A549 (cell line): Measurements from ENCODE around the gene PCDHB7. TPM values are rescaled to one million over a fixed set of nuclear protein-coding genes. Genes with fewer than 3 reads are reported as not detected.
"Not testable (repeated sequence)": the region's sequence is repeated elsewhere in the genome, so short reads cannot be mapped to it uniquely, and the experiment has no call there.

Source experiments
- ATAC-seq, 2 experiments: fragments of 200-7000 bp in 1 of 2; fragments of >200 bp in 1 of 2; cut with Nextera tagmentation in 1 of 2; cut with Tn5 transposase in 1 of 2; 3 replicates each; pipeline versions ENCODE4 v1.8.0 to v1.9.1; 2018 to 2020; ENCODE audit warnings: mild to moderate bottlenecking in 1 of 2, moderate library complexity in 1 of 2
- CTCF ChIA-PET: fragments of 300-600 bp; sonication (Branson Sonifier 250); formaldehyde crosslinking; extraction: SDS; loops from one replicate; lab custom pipeline; 2021; ENCODE audit warnings: antibody characterized with exemption, inconsistent platforms; lab: Yijun Ruan, JAX
- POLR2A ChIA-PET: fragments of 350-600 bp; formaldehyde crosslinking; extraction: SDS; loops from one replicate; lab custom pipeline; 2021; ENCODE audit warnings: antibody characterized with exemption, inconsistent platforms; lab: Yijun Ruan, JAX
- DNase-seq, 2 experiments: peaks; one replicate each; pipeline versions ENCODE4 v3.0.0 to v3.0.0-alpha.2; 2011 to 2016; ENCODE audit warnings: low read depth in 1 of 2, low spot score in 1 of 2
- FAIRE-seq: peaks from 2 replicates; lab custom pipeline; 2011; peaks lifted over from hg19 to GRCh38; lab: Jason Lieb, UNC
- H3K27ac ChIP-seq, 2 experiments: fragments of >200 bp; sonication (Bioruptor Twin); formaldehyde crosslinking; 3 replicates each; pipeline ENCODE4 v1.5.1; 2016 to 2017
- H3K4me1 ChIP-seq: fragments of >200 bp; sonication (Bioruptor Twin); formaldehyde crosslinking; 3 replicates; pipeline ENCODE4 v1.6.1; 2016
- H3K4me2 ChIP-seq: fragments of >200 bp; sonication (Bioruptor Twin); formaldehyde crosslinking; 3 replicates; pipeline ENCODE4 v1.6.1; 2016
- H3K4me3 ChIP-seq: fragments of >200 bp; sonication (Bioruptor Twin); formaldehyde crosslinking; 3 replicates; pipeline ENCODE4 v1.5.1; 2016
- H3K9me3 ChIP-seq: fragments of >200 bp; sonication (Bioruptor Twin); formaldehyde crosslinking; 3 replicates; pipeline ENCODE4 v1.6.1; 2016
- ESRRA ChIP-seq: fragments of 150-350 bp; IDR thresholded peaks from 2 replicates; pipeline ENCODE4 v1.6.1; 2014; ENCODE audit warnings: mild to moderate bottlenecking, low read length, borderline replicate concordance
- FOSL2 ChIP-seq, 2 experiments: fragments of 450-650 bp in 1 of 2; fragments of >200 bp in 1 of 2; sonication (Bioruptor Twin) in 1 of 2; formaldehyde crosslinking; IDR thresholded peaks; 2 replicates each; pipeline versions ENCODE4 v1.5.0 to v1.6.1; 2016 to 2020; ENCODE audit warnings: mild to moderate bottlenecking in 1 of 2, moderate library complexity in 1 of 2
- MAFK ChIP-seq: fragments of 450-650 bp; IDR thresholded peaks from 2 replicates; pipeline ENCODE4 v1.6.1; 2014; ENCODE audit not compliant: partially characterized antibody
- RAD21 ChIP-seq, 2 experiments: fragments of >200 bp in 1 of 2; sonication (Bioruptor Twin) in 1 of 2; formaldehyde crosslinking in 1 of 2; IDR thresholded peaks in 1 of 2; conservative IDR thresholded peaks in 1 of 2; 2 replicates in 1 of 2; 3 replicates in 1 of 2; pipeline ENCODE4 v1.6.1; 2012 to 2018; ENCODE audit warnings: inconsistent platforms in 1 of 2
- WGBS: methylation state at CpG from one replicate; pipeline ENCODE4 v1.1.6; 2017; ENCODE audit errors: missing lambda C conversion rate; 5-methylcytosine and 5-hydroxymethylcytosine counted together
- polyA plus RNA-seq, 4 experiments: library from polyadenylated mRNA; depleted of rRNA in 3 of 4; stranded (reverse); fragments of >200 nt; fragmentation: RNase III in 1 of 4; extraction: RNeasy Plus Mini Kit Qiagen cat#74134 plus additional on column Dnase treatment in 1 of 4; gene quantifications; 2 replicates in 3 of 4; 3 replicates in 1 of 4; pipeline ENCODE4 v1.2.3, GENCODE V29; 2011 to 2017
- TF ChIP-seq, protein P1 (sequence below): fragments of >200 bp; sonication (Bioruptor Twin); formaldehyde crosslinking; IDR thresholded peaks from 3 replicates; pipeline ENCODE4 v1.5.1; 2016

The PCDHB7 gene
- polyA plus RNA-seq, 2 of the 4 experiments (the other 2 are of a cell fraction) = 0.03 to 0.08 TPM

DNA sequence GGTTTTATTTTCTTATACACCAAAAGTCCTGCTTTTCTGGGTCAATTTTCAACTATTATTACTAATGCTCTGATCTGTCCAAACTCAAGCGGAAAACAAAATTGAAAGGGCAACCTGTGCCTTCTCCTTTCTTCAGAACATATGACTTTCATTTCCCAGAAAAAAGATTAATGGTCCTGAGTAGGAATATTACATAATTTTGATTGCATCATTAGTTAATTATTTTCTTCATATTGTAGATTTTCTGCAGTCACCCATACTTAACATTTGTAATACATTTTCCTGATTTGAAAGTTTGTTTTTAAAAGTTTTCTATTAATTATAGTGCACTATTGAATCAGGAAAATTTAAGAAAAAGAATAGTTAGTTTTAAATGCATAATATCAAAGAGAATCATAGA is 3.5 kb downstream of the PCDHB7 start:
- peaks cover 18% of the 10 kb centered on the region; the same call in 2 of the 3 replicates for H3K9me3 ChIP-seq
- ATAC-seq = no peak
- no peak overlapping the region for H3K4me3 ChIP-seq
- no peak for TF ChIP-seq ESRRA
- TF ChIP-seq, protein P1, sequence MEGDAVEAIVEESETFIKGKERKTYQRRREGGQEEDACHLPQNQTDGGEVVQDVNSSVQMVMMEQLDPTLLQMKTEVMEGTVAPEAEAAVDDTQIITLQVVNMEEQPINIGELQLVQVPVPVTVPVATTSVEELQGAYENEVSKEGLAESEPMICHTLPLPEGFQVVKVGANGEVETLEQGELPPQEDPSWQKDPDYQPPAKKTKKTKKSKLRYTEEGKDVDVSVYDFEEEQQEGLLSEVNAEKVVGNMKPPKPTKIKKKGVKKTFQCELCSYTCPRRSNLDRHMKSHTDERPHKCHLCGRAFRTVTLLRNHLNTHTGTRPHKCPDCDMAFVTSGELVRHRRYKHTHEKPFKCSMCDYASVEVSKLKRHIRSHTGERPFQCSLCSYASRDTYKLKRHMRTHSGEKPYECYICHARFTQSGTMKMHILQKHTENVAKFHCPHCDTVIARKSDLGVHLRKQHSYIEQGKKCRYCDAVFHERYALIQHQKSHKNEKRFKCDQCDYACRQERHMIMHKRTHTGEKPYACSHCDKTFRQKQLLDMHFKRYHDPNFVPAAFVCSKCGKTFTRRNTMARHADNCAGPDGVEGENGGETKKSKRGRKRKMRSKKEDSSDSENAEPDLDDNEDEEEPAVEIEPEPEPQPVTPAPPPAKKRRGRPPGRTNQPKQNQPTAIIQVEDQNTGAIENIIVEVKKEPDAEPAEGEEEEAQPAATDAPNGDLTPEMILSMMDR = no peak
- TF ChIP-seq, all 56 proteins: peak for 0
- CTCF ChIA-PET = no interaction called here
- H3K4me1 ChIP-seq = no peaks in the 10 kb centered on the region
- no peak overlapping the region for H3K4me2 ChIP-seq
- WGBS = 27% methylated on average over 1 of the region's 1 CpG
- no peak overlapping the region for H3K27ac ChIP-seq
- no peak for DNase-seq
- POLR2A ChIA-PET = no interaction called here
- peak; percentile 54 for FAIRE-seq

DNA sequence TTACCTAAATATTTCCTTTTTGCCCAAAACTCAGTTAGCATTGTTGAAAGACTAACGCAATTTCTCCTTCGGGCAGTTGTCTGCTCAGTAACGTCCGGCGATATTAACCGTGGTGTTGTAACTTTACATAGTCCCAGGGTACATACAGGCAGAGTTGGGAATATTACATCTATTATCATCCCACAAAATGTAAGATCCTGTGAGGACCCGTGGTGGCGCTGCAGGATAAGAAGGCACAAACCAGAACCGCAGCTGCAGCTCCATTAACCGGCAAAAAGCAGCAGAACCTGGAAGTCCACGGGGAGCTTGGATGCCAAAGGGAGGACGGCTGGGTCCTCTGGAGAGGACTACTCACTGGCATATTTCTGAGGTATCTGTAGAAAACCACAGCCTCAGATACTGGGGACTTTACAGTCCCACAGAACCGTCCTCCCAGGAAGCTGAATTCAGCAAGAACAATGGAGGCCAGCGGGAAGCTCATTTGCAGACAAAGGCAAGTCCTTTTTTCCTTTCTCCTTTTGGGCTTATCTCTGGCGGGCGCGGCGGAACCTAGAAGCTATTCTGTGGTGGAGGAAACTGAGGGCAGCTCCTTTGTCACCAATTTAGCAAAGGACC is 5.2 kb downstream of the PCDHB7 start, which contains the start of gene PCDHB8:
TSS of gene PCDHB8 (plus strand) at position 214 of the 615 bp plus-strand sequence. CDS start at position 459, 245 bp downstream.
- FAIRE-seq, H3K4me3 ChIP-seq, H3K4me1 ChIP-seq, H3K4me2 ChIP-seq, H3K27ac ChIP-seq: not testable (repeated sequence)
- H3K9me3 ChIP-seq = peaks cover 16% of the 10 kb centered on the region; the same call in 2 of the 3 replicates
- TF ChIP-seq RAD21 (conservative IDR thresholded peaks at IDR 0.05 in 1 of 2, IDR thresholded peaks at IDR 0.05 in 1 of 2) = peak in 1 of 2 experiments; percentile 22; a peak in 2 of 5 replicates
- TF ChIP-seq, protein P1 = 0 out of 3 replicates have a peak, but pooled peaks have one; percentile 10
- ChIA-PET CTCF (interaction anchor here (0.7 to 1.8 kb wide), 5 partner anchors 10 to 142 kb away, joined by 3 to 7 read pairs (median 3); partner anchors contain the start of gene PCDHB6), POLR2A (interaction anchor here (1.1 kb wide), 1 partner anchor 143 kb away, joined by 3 read pairs; the partner anchor contains the start of gene TAF7)
- WGBS = 31% methylated on average over 17 of the region's 18 CpGs
- DNase-seq (peak in 1 of 2 experiments; percentile 37), ATAC-seq (peak; percentile 76 to 89)

DNA sequence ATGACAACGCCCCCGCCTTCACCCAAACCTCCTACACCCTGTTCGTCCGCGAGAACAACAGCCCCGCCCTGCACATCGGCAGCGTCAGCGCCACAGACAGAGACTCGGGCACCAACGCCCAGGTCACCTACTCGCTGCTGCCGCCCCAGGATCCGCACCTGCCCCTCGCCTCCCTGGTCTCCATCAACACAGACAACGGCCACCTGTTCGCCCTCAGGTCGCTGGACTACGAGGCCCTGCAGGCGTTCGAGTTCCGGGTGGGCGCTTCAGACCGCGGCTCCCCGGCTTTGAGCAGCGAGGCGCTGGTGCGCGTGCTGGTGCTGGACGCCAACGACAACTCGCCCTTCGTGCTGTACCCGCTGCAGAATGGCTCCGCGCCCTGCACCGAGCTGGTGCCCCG is 6.9 kb downstream of the PCDHB7 start:
- 74% methylated on average over 36 of the region's 39 CpGs for whole genome bisulfite sequencing
- H3K27ac ChIP-seq, DNase-seq, POLR2A ChIA-PET, H3K4me1 ChIP-seq, ATAC-seq, H3K4me3 ChIP-seq, FAIRE-seq, H3K4me2 ChIP-seq: not testable (repeated sequence)
- H3K9me3 ChIP-seq = peaks cover 16% of the 10 kb centered on the region; the same call in 2 of the 3 replicates
- CTCF ChIA-PET = interaction anchor here (1.6 kb wide), 1 partner anchor 140 kb away, joined by 3 read pairs; no protein-coding TSS in a partner anchor

DNA sequence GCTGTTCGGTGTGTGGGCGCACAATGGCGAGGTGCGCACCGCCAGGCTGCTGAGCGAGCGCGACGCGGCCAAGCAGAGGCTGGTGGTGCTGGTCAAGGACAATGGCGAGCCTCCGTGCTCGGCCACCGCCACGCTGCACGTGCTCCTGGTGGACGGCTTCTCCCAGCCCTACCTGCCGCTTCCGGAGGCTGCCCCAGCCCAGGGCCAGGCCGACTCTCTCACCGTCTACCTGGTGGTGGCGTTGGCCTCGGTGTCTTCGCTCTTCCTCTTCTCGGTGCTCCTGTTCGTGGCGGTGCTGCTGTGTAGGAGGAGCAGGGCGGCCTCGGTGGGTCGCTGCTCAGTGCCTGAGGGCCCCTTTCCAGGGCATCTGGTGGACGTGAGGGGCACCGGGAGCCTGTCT is 7.4 kb downstream of the PCDHB7 start:
- DNase-seq, H3K4me1 ChIP-seq, CTCF ChIA-PET, H3K4me2 ChIP-seq, FAIRE-seq, H3K27ac ChIP-seq, POLR2A ChIA-PET, H3K4me3 ChIP-seq, ATAC-seq: not testable (repeated sequence)
- WGBS = 54% methylated on average over 10 of the region's 32 CpGs
- H3K9me3 ChIP-seq = peaks cover 16% of the 10 kb centered on the region; the same call in 2 of the 3 replicates

DNA sequence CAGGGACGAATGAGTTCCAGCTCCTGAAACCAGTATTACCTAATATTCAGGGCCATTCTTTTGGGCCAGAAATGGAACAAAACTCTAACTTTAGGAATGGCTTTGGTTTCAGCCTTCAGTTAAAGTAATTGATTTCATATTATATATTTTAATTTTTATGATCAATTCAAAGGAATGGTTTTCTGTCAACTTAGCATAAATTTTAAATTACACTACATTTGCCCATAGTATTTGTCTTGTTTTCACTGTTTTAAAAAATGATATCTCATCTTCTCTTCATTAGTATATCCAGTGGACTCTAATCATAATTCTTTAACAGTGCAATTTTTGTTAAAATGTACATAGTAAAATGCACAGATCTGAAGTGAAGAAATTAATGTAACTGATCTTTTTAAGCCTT is 7.9 kb downstream of the PCDHB7 start:
- Histone ChIP-seq H3K4me1 (no peaks in the 10 kb centered on the region), H3K9me3 (peaks cover 13% of the 10 kb centered on the region; the same call in 1 of the 3 replicates)
- TF ChIP-seq FOSL2 (IDR thresholded peaks at IDR 0.05) = no peak
- TF ChIP-seq FOSL2 (CRISPR knock-in tag; IDR thresholded peaks at IDR 0.05) = no peak
- TF ChIP-seq MAFK = peak; percentile 42
- TF ChIP-seq, all 56 proteins: peak for 1
- ChIA-PET POLR2A (no interaction called here), CTCF (no interaction called here)
- no peak overlapping the region for H3K27ac ChIP-seq
- 23% methylated on average over 1 of the region's 1 CpG for WGBS
- FAIRE-seq = no peak
- DNase-seq = no peak
- H3K4me2 ChIP-seq = no peak overlapping the region
- no peak for ATAC-seq
- no peak overlapping the region for H3K4me3 ChIP-seq
